Peyer's patch (tissue), 4 donors: Measurements from ENCODE around the gene CABP4.

Source experiments
- POLR2A ChIP-seq, 2 donors: fragments of 450-650 bp; IDR thresholded peaks; one replicate each; pipeline ENCODE4 v1.5.1; 2017; ENCODE audit warnings: antibody characterized with exemption in 2 of 2, mild to moderate bottlenecking in 2 of 2, moderate library complexity in 2 of 2
- TF ChIP-seq, protein P1 (sequence below), 6 experiments: fragments of 450-650 bp in 4 of 6; fragments of 200-600 bp in 2 of 6; sonication (generic) in 1 of 6; IDR thresholded peaks; one replicate each; pipeline ENCODE4 v1.5.1; 2017 to 2019; ENCODE audit warnings: antibody characterized with exemption in 6 of 6, mild to moderate bottlenecking in 3 of 6, moderate library complexity in 1 of 6

DNA sequence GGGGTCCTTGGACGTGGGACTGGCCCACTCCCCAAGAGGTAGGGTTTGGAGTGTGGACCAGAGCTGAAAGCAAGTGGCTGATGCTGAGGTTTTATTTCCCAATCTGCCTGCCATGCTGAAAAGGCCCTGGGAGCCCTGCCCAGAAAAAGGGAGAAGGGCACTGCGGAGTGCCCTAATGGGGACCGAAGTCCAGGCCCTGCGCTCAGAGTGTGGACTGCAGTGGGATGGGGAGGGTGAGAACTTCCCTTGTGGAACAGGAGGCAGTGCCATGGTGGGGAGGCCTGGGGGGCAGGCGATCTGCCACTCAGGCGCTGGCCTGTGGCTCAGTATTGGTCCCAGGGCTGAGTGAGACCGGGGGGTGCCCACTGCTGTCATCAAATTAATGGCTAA, 6.9 kb upstream of the CABP4 start:
- TF ChIP-seq, protein P1, sequence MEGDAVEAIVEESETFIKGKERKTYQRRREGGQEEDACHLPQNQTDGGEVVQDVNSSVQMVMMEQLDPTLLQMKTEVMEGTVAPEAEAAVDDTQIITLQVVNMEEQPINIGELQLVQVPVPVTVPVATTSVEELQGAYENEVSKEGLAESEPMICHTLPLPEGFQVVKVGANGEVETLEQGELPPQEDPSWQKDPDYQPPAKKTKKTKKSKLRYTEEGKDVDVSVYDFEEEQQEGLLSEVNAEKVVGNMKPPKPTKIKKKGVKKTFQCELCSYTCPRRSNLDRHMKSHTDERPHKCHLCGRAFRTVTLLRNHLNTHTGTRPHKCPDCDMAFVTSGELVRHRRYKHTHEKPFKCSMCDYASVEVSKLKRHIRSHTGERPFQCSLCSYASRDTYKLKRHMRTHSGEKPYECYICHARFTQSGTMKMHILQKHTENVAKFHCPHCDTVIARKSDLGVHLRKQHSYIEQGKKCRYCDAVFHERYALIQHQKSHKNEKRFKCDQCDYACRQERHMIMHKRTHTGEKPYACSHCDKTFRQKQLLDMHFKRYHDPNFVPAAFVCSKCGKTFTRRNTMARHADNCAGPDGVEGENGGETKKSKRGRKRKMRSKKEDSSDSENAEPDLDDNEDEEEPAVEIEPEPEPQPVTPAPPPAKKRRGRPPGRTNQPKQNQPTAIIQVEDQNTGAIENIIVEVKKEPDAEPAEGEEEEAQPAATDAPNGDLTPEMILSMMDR (IDR thresholded peaks at IDR 0.05): no peak
- TF ChIP-seq POLR2A (IDR thresholded peaks at IDR 0.05): no peak
